ENCODE data around the gene ESRRA.

DNA sequence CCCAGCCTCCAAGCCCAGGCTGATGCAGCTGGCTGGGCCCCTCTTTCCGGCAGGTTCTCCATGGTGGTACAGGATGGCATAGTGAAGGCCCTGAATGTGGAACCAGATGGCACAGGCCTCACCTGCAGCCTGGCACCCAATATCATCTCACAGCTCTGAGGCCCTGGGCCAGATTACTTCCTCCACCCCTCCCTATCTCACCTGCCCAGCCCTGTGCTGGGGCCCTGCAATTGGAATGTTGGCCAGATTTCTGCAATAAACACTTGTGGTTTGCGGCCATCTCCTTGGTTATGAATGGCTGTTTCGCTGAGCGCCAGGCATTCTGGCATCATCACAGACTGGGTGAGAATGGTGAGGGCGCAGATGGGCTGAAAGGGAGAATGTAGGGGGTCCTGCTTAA lies 16.2 kb downstream of the ESRRA start:
- TF ChIP-seq, protein P1, sequence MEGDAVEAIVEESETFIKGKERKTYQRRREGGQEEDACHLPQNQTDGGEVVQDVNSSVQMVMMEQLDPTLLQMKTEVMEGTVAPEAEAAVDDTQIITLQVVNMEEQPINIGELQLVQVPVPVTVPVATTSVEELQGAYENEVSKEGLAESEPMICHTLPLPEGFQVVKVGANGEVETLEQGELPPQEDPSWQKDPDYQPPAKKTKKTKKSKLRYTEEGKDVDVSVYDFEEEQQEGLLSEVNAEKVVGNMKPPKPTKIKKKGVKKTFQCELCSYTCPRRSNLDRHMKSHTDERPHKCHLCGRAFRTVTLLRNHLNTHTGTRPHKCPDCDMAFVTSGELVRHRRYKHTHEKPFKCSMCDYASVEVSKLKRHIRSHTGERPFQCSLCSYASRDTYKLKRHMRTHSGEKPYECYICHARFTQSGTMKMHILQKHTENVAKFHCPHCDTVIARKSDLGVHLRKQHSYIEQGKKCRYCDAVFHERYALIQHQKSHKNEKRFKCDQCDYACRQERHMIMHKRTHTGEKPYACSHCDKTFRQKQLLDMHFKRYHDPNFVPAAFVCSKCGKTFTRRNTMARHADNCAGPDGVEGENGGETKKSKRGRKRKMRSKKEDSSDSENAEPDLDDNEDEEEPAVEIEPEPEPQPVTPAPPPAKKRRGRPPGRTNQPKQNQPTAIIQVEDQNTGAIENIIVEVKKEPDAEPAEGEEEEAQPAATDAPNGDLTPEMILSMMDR (IDR thresholded peaks at IDR 0.05 in 4 of 5, conservative IDR thresholded peaks at IDR 0.05 in 1 of 5) = no peak
- TF ChIP-seq POLR2A (IDR thresholded peaks at IDR 0.05) = no peak

Measured in gastrocnemius medialis (tissue), 4 donors.